Adrenal gland (tissue), 12 donors: ENCODE measurements around the gene MACF1. TPM values are rescaled to one million over a fixed set of nuclear protein-coding genes. Genes with fewer than 3 reads are reported as not detected.

ENCODE experiments used
- DNase-seq, 7 donors: peaks; one replicate each; pipeline ENCODE4 v3.0.0-alpha.2; 2019 to 2020
- H3K27ac ChIP-seq, 5 donors: fragments of 200-600 bp; sonication (generic) in 4 of 5; 1 replicate in 3 of 5; 2 replicates in 2 of 5; pipeline versions ENCODE4 v1.5.1 to v1.8.0; 2016 to 2020; ENCODE audit warnings: mild to moderate bottlenecking in 1 of 5
- H3K27me3 ChIP-seq: fragments of 200-600 bp; 2 replicates; pipeline ENCODE4 v1.8.0; 2021
- H3K36me3 ChIP-seq, 2 donors: fragments of 200-600 bp; replicated peaks in 1 of 2; 1 replicate in 1 of 2; 2 replicates in 1 of 2; pipeline versions ENCODE4 v1.5.1 to v1.8.0; 2018 to 2022
- H3K4me1 ChIP-seq, 2 donors: fragments of 200-600 bp; replicated peaks in 1 of 2; 1 replicate in 1 of 2; 2 replicates in 1 of 2; pipeline versions ENCODE4 v1.5.1 to v1.8.0; 2018 to 2021
- H3K4me3 ChIP-seq, 4 donors: fragments of 200-600 bp; sonication (generic) in 3 of 4; one replicate each; pipeline ENCODE4 v1.5.1; 2016 to 2018
- H3K9me3 ChIP-seq, 3 donors: fragments of 200-600 bp; sonication (generic) in 1 of 3; replicated peaks in 1 of 3; 1 replicate in 2 of 3; 2 replicates in 1 of 3; pipeline versions ENCODE4 v1.5.1 to v1.8.0; 2016 to 2021
- CTCF ChIP-seq, 6 experiments: fragments of 450-650 bp in 4 of 6; fragments of 200-600 bp in 2 of 6; sonication (generic) in 1 of 6; IDR thresholded peaks; 1 replicate in 5 of 6; 2 replicates in 1 of 6; pipeline versions ENCODE4 v1.5.1 to v1.8.0; 2016 to 2021; ENCODE audit warnings: antibody characterized with exemption in 6 of 6, mild to moderate bottlenecking in 2 of 6, moderate library complexity in 1 of 6
- POLR2A ChIP-seq, 2 donors: fragments of 450-650 bp; IDR thresholded peaks; one replicate each; pipeline ENCODE4 v1.6.1; 2017; ENCODE audit warnings: antibody characterized with exemption in 2 of 2, mild to moderate bottlenecking in 2 of 2, moderate library complexity in 1 of 2
- WGBS, 4 donors: extraction: QIAGEN DNeasy Blood & Tissue Kit in 2 of 4; methylation state at CpG; one replicate each; pipeline versions ENCODE4 v1.1.5 to v1.1.7; 2013 to 2017; 5-methylcytosine and 5-hydroxymethylcytosine counted together
- intact Hi-C, 2 donors: fragments of 100-400 bp; cut with DNase I; formaldehyde crosslinking; loops; one replicate each; pipeline versions ENCODE4 v1.14.1 to v1.15.0; 2022 to 2023
- polyA plus RNA-seq, 3 donors: library from polyadenylated mRNA; stranded (reverse); fragments of 200-250 nt in 2 of 3; fragments of 350-450 nt in 1 of 3; fragmentation: Illumina TruSeq in 1 of 3; extraction: RNeasy Lipid Tissue Mini Kit (QIAGEN cat#74804) in 1 of 3; gene quantifications; one replicate each; pipeline ENCODE4 v1.2.3, GENCODE V29; 2013 to 2014
- total RNA-seq, 9 donors: library from RNA; depleted of rRNA in 4 of 9; stranded (reverse); fragments of >200 nt in 4 of 9; fragments of 120-200 nt in 1 of 9; fragmentation: NEBNext Ultra II Directional in 1 of 9; extraction: Animal tissue kit (Norgen Biotek cat#: 25700) in 1 of 9; gene quantifications; one replicate each; pipeline versions ENCODE4 v1.1.0 to v1.2.4, GENCODE V29; 2013 to 2023
- donor health status: healthy with polysubstance abuse.
- donor health status: Bipolar disorder and iron deficiency.
- donor health status: DM: yes; HTN: yes; CAD: no.
- donor health status: DM: no; HTN: no; CAD: no.
- donor health status: DM: no; HTN: no; CAD: no.
- donor health status: DM: yes; HTN: yes; CAD: no.

MACF1 gene
- total and polyA plus RNA-seq, 12 donors: 85.1 to 334 (median 219) TPM

GRCh38 chr1:39322431-39322830 lies 117.9 kb downstream of the MACF1 start:
- 82 to 91% (median 87%) methylated on average over 6 of the region's 6 CpGs for WGBS, 4 donors
- no peak for TF ChIP-seq POLR2A (IDR thresholded peaks at IDR 0.05)
- TF ChIP-seq CTCF (IDR thresholded peaks at IDR 0.05): no peak
- Histone ChIP-seq H3K36me3 (peaks cover 0 to 95% of the 10 kb centered on the region in 2 donors), H3K4me3 (no peak overlapping the region), H3K9me3 (no peaks in the 10 kb centered on the region), H3K27ac (no peak overlapping the region), H3K27me3 (no peaks in the 10 kb centered on the region), H3K4me1 (peaks cover 0 to 2% of the 10 kb centered on the region in 2 donors)
- no peak for DNase-seq
- intact Hi-C loops: loop anchor here in 1 of 2 donors (10.0 kb wide), 1 partner anchor 112 kb away; no protein-coding TSS in a partner anchor

GRCh38 chr1:39324888-39325287 lies 120.4 kb downstream of the MACF1 start:
- Histone ChIP-seq H3K4me1 (no peaks in the 10 kb centered on the region), H3K9me3 (no peaks in the 10 kb centered on the region), H3K27me3 (no peaks in the 10 kb centered on the region), H3K4me3 (no peak overlapping the region), H3K36me3 (peaks cover 0 to 86% of the 10 kb centered on the region in 2 donors), H3K27ac (no peak overlapping the region)
- no peak for DNase-seq
- TF ChIP-seq CTCF (IDR thresholded peaks at IDR 0.05): no peak
- TF ChIP-seq POLR2A (IDR thresholded peaks at IDR 0.05): no peak
- 85 to 95% (median 91%) methylated on average over 2 of the region's 2 CpGs for WGBS, 4 donors
- intact Hi-C loops: loop anchor here in 1 of 2 donors (10.0 kb wide), 1 partner anchor 110 kb away; no protein-coding TSS in a partner anchor

- no peaks in the 10 kb centered on the region for H3K4me1 ChIP-seq
- 92 to 96% (median 95%) methylated on average over 1 of the region's 1 CpG for WGBS, 4 donors
- peaks cover 0 to 76% of the 10 kb centered on the region in 2 donors for H3K36me3 ChIP-seq
- H3K4me3 ChIP-seq: no peak overlapping the region
- DNase-seq: no peak
- H3K27ac ChIP-seq: no peak overlapping the region
- H3K27me3 ChIP-seq: no peaks in the 10 kb centered on the region
- intact Hi-C loops: loop anchor here in 1 of 2 donors (10.0 kb wide), 1 partner anchor 108 kb away; no protein-coding TSS in a partner anchor
- no peak for TF ChIP-seq CTCF (IDR thresholded peaks at IDR 0.05)
- no peak for TF ChIP-seq POLR2A (IDR thresholded peaks at IDR 0.05)
- H3K9me3 ChIP-seq: no peaks in the 10 kb centered on the region
Measured at GRCh38 chr1:39326836-39327235, 122.3 kb downstream of the MACF1 start.

GRCh38 chr1:39328095-39328494 lies 123.6 kb downstream of the MACF1 start:
- intact Hi-C loops: loop anchor here in 1 of 2 donors (10.0 kb wide), 1 partner anchor 107 kb away; no protein-coding TSS in a partner anchor
- H3K27me3 ChIP-seq: no peaks in the 10 kb centered on the region
- peaks cover 0 to 75% of the 10 kb centered on the region in 2 donors for H3K36me3 ChIP-seq
- H3K9me3 ChIP-seq: no peaks in the 10 kb centered on the region
- no peak overlapping the region for H3K4me3 ChIP-seq
- WGBS, 4 donors: 72 to 80% (median 73%) methylated on average over 1 of the region's 1 CpG
- peaks cover 0 to 5% of the 10 kb centered on the region in 2 donors for H3K4me1 ChIP-seq
- DNase-seq: no peak
- TF ChIP-seq CTCF (IDR thresholded peaks at IDR 0.05): no peak
- no peak for TF ChIP-seq POLR2A (IDR thresholded peaks at IDR 0.05)
- H3K27ac ChIP-seq: peak overlapping the region in 2 of 5 donors; percentile 6 to 24
